ENCODE measurements around the gene SEC14L5.

SEC14L5 gene

GRCh38 chr16:5064915-5065314 is 106.8 kb downstream of the SEC14L5 start (continued):
- TF ChIP-seq ZNF514 (tag by site-specific recombination; IDR thresholded peaks at IDR 0.05) (no peak), PATZ1 (tag by site-specific recombination; IDR thresholded peaks at IDR 0.05) (peak; percentile 73), ZNF433 (tag by site-specific recombination; IDR thresholded peaks at IDR 0.05; ENCODE audit: low read depth) (no peak), ZNF600 (tag by site-specific recombination; IDR thresholded peaks at IDR 0.05) (no peak), ZNF133 (tag by site-specific recombination; IDR thresholded peaks at IDR 0.05) (no peak), SCRT1 (tag by site-specific recombination; IDR thresholded peaks at IDR 0.05; ENCODE audit: borderline replicate concordance) (peak; percentile 49; the same call in 1 of the 2 replicates), ZNF837 (tag by site-specific recombination; IDR thresholded peaks at IDR 0.05) (no peak), SCRT2 (tag by site-specific recombination; IDR thresholded peaks at IDR 0.05) (peak; percentile 82), GLIS1 (tag by site-specific recombination; IDR thresholded peaks at IDR 0.05) (peak; percentile 68), PRDM10 (tag by site-specific recombination; IDR thresholded peaks at IDR 0.05) (peak; percentile 27; the same call in 1 of the 2 replicates), PRDM4 (tag by site-specific recombination; IDR thresholded peaks at IDR 0.05) (peak; percentile 49; the same call in 1 of the 2 replicates), HOXA7 (CRISPR knock-in tag; IDR thresholded peaks at IDR 0.05; ENCODE audit: borderline replicate concordance) (no peak), MZF1 (tag by site-specific recombination; IDR thresholded peaks at IDR 0.05; ENCODE audit: borderline replicate concordance) (peak; percentile 46; the same call in 1 of the 2 replicates), ZSCAN23 (tag by site-specific recombination; IDR thresholded peaks at IDR 0.05) (no peak), ZBTB26 (tag by site-specific recombination; optimal IDR thresholded peaks at IDR 0.05) (peak; percentile 28), ZNF645 (tag by site-specific recombination; IDR thresholded peaks at IDR 0.05) (0 out of 2 replicates have a peak, but pooled peaks have one; percentile 38), ZFHX2 (tag by site-specific recombination; conservative IDR thresholded peaks at IDR 0.05) (0 out of 2 replicates have a peak, but pooled peaks have one; percentile 8), KLF17 (tag by site-specific recombination; IDR thresholded peaks at IDR 0.05) (no peak), ZBTB8A (tag by site-specific recombination; IDR thresholded peaks at IDR 0.05) (0 out of 2 replicates have a peak, but pooled peaks have one; percentile 8), ZNF391 (tag by site-specific recombination; IDR thresholded peaks at IDR 0.05; ENCODE audit: borderline replicate concordance, low read depth) (no peak), KLF10 (tag by site-specific recombination; IDR thresholded peaks at IDR 0.05) (no peak), ZFP3 (tag by site-specific recombination; IDR thresholded peaks at IDR 0.05; ENCODE audit: low read depth) (no peak), ZNF664 (tag by site-specific recombination; IDR thresholded peaks at IDR 0.05) (peak; percentile 92; the same call in 1 of the 2 replicates), ZNF354C (tag by site-specific recombination; IDR thresholded peaks at IDR 0.05; ENCODE audit: borderline replicate concordance, low read depth) (no peak), BCL11B (tag by site-specific recombination; IDR thresholded peaks at IDR 0.05; ENCODE audit: low read depth) (0 out of 2 replicates have a peak, but pooled peaks have one; percentile 16), ZNF610 (tag by site-specific recombination; IDR thresholded peaks at IDR 0.05; ENCODE audit: borderline replicate concordance) (no peak), YY2 (tag by site-specific recombination; IDR thresholded peaks at IDR 0.05) (peak; percentile 30; the same call in 1 of the 2 replicates), ZNF501 (tag by site-specific recombination; IDR thresholded peaks at IDR 0.05) (no peak), KLF7 (tag by site-specific recombination; IDR thresholded peaks at IDR 0.05; ENCODE audit: borderline replicate concordance) (no peak), ZXDB (tag by site-specific recombination; IDR thresholded peaks at IDR 0.05) (peak; percentile 62)

Data from HEK293 (cell line).